GM12801 (cell line): ENCODE data around the gene ZKSCAN3.

ENCODE experiments used
- TF ChIP-seq, protein P1 (sequence below): IDR thresholded peaks from one replicate; pipeline ENCODE4 v1.5.1; 2011; ENCODE audit warnings: control low read depth; ENCODE audit not compliant: insufficient read length; ENCODE audit errors: extremely low read depth

The ZKSCAN3 gene

GRCh38 chr6:28336284-28337120 lies 13.2 kb upstream of the ZKSCAN3 start:
- TF ChIP-seq, protein P1, sequence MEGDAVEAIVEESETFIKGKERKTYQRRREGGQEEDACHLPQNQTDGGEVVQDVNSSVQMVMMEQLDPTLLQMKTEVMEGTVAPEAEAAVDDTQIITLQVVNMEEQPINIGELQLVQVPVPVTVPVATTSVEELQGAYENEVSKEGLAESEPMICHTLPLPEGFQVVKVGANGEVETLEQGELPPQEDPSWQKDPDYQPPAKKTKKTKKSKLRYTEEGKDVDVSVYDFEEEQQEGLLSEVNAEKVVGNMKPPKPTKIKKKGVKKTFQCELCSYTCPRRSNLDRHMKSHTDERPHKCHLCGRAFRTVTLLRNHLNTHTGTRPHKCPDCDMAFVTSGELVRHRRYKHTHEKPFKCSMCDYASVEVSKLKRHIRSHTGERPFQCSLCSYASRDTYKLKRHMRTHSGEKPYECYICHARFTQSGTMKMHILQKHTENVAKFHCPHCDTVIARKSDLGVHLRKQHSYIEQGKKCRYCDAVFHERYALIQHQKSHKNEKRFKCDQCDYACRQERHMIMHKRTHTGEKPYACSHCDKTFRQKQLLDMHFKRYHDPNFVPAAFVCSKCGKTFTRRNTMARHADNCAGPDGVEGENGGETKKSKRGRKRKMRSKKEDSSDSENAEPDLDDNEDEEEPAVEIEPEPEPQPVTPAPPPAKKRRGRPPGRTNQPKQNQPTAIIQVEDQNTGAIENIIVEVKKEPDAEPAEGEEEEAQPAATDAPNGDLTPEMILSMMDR = no peak

- TF ChIP-seq, protein P1 = no peak
Observed at GRCh38 chr6:28337121-28337520, 12.6 kb upstream of the ZKSCAN3 start.

DNA sequence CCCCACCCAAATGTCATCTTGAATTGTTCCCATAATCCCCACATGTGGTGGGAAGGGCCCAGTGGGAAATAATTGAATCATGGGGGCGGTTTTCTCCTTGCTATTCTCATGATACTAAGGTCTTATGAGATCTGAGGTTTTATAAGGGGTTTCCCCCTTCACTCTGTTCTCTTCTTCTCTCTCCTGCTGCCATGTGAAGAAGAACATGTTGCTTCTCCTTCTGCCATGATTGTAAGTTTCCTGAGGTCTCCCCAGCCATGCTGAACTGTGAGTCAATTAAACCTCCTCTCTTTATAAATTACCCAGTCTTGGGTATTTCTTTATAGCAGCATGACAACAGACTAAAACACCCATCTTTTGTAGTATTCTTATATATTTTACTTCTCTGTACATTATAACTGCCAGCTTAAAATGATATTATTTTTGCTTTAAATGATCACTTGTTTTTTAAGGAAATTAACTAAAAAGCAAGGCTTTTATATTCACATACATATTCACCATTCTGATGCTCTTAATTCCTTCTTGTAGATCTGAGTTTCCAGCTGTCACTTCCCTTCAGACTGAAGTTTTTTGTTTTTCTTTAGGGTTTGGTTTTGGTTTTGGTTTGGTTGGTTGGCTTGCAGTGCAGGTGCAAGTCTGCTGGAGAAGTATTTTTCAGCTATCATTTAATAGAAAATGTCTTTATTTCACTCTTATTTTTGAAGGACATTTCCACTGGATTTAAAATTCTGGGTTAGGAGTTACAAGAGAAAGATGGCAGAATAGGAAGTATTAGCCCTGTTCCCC lies 9.2 kb upstream of the ZKSCAN3 start:
- TF ChIP-seq, protein P1 = no peak

GRCh38 chr6:28343898-28344677 lies 5.7 kb upstream of the ZKSCAN3 start:
- TF ChIP-seq, protein P1 = no peak

DNA sequence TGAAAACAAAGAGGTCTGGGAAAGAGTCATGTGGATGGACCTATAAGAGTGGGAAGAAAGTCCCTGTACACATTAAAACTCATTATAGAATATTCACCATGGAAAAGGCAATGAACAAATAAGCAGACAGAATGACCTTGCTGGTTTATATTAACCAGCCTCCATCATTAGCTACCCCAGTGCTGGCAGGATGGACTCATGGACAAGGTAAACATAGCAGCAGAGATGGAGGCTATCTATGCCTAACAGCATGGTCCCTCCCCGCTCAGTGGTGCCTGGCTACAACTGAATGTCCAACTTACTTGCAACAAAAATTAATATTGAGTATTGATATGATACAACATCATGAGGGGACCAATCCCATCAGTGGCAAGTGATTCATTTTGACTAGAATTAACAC lies 4.5 kb upstream of the ZKSCAN3 start:
- TF ChIP-seq, protein P1 = no peak

GRCh38 chr6:28347119-28347518 lies 2.6 kb upstream of the ZKSCAN3 start:
- TF ChIP-seq, protein P1 = no peak

- TF ChIP-seq, protein P1 = no peak
Observed at GRCh38 chr6:28349344-28349891, 329 bp upstream of the ZKSCAN3 start.
